GM15510 (cell line): ENCODE results near the gene ZNF284.

ENCODE experiments used
- POLR2A ChIP-seq: IDR thresholded peaks from 3 replicates; pipeline ENCODE4 v1.6.1; 2011; ENCODE audit warnings: borderline replicate concordance; ENCODE audit not compliant: insufficient read length; ENCODE audit errors: extremely low read depth

Gene ZNF284

DNA sequence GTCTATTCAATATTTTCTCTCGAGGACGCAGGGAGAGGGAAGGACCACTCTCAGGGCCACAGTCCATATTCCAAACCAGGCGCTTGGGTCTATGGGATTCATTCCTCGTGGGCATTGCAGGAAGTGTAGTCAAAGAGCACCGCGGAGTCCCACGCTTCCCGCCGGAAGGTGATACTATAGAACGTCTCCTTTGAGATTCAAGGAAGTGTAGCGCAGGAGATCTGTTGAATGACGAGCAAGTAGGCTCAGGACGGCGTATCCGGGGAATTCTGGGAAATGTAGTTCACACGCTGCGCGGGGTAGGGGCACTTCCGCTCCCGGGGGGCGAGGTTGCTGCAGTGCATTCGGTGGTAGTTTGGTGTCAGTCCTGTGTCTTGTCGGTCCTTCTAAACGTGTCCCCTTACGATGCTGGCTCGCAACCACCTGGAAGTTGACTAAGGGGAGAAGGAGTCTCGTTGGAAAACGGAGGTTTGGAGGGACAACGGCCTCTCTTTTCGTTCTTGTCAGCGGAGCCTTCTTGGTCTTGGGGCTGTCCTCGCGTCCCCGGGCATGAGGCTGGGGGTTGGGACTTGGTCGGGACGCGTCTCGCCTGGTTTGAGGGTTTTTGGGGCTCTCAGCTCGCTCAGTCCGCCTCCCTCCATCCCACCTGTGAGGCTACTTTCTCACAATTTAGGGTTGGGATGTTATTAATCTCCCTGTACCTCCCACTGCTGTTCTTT, at the start of gene ZNF284:
ZNF284 (plus strand) TSS at position 336 of the 719 bp plus-strand sequence. CDS start 4,231 bp downstream, outside the sequence.
- TF ChIP-seq POLR2A: peak; percentile 48

DNA sequence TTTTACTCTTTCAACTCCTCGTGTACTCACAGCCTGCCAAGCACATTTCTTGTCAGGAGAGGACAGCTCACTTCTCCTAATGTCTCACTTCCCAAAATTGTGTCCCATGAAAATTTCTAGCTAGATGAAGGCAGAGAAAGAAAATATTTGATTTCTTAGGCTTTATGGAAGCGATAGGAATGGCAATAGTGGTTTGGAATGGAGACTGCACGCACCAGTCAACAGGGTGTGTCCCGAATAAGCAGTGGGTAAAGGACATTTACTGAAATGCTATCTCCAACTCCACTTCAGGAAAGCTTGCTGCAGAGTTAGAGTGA, 47.1 kb upstream of the ZNF284 start:
- TF ChIP-seq POLR2A: no peak

DNA sequence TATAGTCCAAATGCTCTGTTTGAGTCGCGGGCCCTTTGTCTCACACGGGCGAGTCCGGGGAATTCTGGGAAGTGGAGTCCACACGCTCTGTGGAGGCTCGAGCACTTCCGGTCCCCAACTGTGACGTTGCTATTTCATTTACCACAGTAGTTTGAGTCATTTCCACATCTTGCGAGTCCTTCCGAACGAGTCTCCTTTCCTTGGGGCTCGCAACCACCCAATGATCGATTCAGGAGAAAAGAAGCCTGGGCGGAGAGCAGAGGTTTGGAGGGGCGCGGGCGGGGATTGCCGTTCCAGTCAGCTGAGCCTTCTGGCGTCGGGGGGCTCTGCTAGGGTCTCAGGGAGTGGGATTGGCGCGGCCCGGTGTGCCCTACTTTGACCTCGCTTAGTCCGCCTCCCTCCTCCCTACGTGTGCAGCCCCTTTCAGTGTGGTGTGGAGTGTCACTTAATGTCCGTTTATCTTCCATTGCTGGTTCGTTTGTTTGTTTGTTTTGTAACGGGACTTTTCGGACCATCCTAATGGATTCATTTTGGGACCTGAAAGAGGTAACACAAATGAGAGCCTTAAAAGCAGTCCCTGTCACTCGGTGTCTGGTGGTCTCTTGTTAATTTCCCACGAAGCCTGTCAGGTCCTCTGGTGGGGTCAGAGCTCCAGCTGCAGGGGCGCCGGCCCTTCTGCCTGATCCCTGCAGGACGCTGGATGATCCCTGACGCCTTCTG, 46.6 kb upstream of the ZNF284 start, which contains the start of gene ZNF222:
ZNF222 (plus strand) TSS at position 163 of the 720 bp plus-strand sequence; CDS start at position 221, 58 bp downstream.
- TF ChIP-seq POLR2A: peak; percentile 34

DNA sequence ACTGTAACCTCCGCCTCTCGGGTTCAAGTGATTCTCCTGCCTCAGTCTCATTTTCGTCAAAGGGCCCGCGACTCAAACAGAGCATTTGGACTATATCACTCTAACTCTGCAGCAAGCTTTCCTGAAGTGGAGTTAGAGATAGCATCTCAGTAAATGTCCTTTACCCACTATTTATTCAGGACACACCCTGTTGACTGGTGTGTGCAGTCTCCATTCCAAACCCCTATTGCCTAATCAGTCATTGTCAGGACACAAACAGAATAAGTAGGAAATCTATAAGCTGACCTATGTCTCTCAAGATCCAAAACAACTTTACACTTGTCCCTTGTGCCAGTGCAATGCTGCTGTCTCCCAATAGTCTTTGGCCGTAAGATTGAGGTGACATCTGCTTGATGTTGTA, 45.3 kb upstream of the ZNF284 start:
- TF ChIP-seq POLR2A: no peak

DNA sequence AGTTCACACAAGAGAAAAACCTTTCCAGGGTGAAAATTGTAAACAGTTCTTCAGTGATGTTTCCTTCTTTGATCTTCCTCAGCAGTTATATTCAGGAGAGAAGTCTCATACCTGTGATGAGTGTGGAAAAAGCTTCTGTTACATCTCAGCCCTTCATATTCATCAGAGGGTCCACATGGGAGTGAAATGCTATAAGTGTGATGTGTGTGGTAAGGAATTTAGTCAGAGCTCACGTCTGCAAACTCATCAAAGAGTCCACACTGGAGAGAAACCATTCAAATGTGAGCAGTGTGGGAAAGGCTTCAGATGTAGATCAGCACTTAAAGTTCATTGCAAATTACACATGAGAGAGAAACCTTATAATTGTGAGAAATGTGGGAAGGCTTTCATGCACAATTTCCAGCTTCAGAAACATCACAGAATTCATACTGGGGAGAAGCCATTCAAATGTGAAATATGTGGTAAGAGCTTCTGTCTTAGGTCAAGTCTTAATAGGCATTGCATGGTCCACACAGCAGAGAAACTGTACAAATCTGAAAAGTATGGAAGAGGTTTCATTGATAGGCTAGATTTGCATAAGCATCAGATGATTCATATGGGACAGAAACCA, 39.9 kb upstream of the ZNF284 start:
- TF ChIP-seq POLR2A: no peak

DNA sequence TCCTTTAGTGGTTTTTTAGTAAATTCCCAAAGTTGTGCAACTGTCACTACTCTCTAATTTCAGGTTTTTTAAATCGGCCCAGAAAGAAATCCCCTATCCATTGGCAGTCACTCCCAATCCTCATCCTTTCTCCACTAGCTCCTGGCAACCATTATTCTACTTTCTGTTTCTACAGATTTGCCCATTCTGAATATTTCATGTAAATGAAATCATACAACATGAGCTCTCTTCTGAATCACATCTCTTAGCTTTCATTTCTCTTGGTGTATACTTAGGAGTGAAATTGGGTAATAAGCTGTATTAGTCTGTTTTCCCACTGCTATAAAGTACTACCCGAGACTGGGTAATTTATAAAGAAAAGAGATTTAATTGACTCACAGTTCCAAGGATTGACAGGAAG, 29.8 kb upstream of the ZNF284 start:
- TF ChIP-seq POLR2A: no peak

DNA sequence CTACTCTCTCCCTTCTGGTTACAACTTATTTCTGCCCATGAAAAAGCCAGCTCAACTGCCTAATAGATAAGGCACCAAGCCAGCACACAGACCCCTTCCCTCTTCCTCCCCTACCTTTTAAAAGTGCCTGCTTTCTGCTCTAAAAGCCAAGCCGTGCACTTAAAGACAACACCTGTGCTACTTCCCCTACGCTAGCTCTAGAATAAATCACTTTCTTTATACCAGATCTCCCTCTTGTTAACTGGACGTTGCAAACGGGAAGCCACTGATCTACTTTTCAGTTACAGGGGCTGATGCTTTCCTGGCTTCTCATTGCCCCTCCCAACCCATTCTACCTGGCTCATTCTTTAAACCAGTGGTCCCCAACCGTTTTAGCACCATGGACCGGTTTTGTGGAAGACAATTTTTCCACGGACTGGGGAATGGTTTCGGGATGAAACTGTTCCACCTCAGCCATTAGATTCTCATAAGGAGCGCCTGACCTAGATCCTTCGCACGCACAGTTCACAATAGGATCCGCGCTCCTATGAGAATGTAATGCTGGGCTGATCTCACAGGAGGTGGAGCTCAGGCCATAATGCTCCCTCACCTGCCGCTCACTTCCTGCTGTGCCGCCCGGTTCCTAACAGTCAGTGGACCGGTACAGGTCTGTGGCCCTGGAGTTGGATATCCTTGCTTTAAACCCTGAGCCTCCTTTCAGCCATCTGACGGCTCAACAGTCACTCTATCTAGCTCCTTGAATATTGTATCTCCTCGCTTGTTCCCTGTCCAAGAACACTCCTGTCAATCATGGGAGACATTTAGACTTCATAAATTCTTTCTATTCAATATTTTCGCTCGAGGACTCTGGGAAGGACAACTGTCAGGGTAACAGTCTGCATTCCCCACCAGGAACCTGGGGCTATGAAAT, 21.0 kb upstream of the ZNF284 start:
- no peak for TF ChIP-seq POLR2A

DNA sequence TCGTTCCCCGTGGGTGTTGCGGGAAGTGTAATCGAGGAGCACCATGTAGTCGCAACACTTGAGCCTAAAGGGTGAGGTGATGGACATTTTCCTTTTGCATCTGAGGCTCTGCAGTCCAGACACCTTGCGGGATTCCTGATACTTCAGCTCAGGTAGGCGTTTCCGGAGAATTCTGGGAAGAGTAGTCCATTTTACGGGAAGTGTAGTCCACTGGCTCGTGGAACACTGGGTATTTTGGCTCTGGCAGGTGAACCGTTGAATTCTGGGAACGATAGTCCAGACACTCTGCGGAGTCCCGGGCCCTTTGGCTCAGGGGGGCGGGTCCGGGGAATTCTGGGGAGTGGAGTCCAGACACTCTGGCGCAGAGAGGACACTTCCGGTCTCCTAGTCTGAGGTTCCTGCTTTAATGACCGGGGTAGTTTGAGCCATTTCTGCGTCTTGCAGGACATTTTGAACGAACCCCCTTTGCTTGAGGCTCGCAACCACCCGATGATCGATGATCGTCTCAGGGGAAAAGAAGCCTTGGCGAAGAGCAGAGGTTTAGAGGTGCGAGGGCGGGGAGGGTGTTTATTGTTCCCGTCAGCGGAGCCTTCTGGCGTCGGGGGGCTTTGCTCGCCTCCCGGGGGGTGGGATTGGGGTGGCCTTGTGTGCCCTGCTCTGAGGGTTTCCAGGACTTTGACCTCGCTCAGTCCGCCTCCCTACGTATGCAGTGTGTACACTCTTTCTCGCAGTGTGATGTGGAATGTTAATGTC, 20.1 kb upstream of the ZNF284 start, which contains the start of gene ZNF223:
ZNF223 (plus strand) TSS at position 387 of the 753 bp plus-strand sequence. CDS start 3,141 bp downstream, outside the sequence.
- no peak for TF ChIP-seq POLR2A

DNA sequence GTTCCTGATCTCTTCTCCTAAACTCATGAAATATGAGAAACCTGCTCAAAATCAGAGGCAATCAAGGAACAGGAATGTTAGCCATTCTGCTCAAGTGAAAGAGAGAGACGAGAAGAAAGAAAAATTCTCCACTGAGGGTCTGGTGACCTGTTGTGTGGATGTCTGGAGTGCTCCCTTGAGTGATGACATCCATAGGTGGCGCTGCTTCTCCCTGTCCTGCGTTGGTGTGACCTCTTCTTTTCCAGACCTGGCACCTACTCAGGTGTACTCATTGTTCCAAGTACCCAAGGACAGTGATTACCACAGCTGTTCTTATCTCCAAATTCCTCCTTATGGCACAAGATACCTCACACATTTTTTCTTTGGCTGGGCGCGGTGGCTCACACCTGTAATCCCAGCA, 16.1 kb upstream of the ZNF284 start:
- TF ChIP-seq POLR2A: no peak

DNA sequence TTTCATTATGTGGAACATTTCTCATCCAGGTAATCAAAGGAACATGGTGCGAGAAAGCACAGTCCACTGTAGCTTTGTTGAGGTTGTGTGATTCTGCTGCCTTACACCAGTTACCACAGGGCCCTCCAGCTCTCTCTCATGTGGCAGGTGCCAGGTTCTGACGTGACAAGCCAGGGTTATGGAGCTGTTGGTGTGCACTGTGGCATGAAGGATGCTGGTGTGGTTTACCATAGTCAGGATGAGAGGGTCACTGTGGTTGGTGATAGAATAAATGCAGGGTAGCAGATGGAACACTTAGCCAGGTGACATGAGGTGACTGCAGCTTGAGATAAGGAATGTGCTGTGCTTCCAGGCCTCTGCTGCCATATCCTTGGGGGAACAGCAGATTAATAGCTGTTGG, 12.7 kb upstream of the ZNF284 start:
- no peak for TF ChIP-seq POLR2A

DNA sequence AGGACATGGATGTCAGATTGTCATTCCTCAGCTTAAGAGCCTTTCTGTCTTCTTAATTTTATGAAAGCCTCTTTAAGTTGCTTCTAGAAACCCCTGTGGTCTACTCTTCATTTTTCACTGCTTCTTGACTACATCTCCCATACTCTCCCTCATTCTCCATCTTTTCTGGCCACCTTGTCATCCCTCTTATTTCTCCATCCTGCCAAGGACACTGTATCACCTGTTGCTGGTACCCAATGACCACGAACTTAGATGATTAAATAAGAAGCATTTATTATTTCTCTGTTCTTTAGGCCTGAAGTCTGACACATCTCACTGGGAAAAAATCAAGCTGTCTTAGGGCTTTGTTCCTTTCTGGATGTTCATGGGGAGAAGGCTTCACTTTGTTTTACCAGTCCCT, 10.9 kb upstream of the ZNF284 start:
- TF ChIP-seq POLR2A: no peak

DNA sequence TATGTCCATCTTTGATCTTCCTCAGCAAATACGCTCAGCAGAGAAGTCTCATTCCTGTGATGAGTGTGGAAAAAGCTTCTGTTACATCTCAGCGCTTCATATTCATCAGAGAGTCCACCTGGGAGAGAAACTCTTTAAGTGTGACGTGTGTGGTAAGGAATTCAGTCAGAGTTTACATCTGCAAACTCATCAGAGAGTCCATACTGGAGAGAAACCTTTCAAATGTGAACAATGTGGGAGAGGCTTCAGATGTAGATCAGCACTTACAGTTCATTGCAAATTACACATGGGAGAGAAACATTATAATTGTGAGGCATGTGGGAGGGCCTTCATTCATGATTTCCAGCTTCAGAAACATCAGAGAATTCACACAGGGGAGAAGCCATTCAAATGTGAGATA, 5.7 kb upstream of the ZNF284 start:
- no peak for TF ChIP-seq POLR2A

DNA sequence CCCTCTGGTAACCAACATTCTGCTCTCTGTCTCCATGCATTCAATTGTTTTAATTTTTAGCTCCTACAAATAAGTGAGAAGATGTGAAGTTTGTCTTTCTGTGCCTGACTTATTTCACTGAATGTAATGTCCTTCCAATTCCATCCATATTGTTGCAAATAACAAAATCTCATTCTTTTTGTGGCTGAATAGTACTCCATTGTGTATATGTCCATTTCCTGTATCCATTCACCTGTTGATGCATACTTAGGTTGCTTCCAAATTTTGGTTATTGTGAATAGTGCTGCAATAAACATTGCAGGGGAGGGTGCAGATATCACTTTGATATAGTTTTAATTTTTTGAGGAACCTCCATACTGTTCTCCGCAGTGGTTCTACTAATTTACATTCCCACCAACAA, 2.5 kb upstream of the ZNF284 start:
- no peak for TF ChIP-seq POLR2A
